ENCODE results near the gene MICU1.

Gene MICU1

DNA sequence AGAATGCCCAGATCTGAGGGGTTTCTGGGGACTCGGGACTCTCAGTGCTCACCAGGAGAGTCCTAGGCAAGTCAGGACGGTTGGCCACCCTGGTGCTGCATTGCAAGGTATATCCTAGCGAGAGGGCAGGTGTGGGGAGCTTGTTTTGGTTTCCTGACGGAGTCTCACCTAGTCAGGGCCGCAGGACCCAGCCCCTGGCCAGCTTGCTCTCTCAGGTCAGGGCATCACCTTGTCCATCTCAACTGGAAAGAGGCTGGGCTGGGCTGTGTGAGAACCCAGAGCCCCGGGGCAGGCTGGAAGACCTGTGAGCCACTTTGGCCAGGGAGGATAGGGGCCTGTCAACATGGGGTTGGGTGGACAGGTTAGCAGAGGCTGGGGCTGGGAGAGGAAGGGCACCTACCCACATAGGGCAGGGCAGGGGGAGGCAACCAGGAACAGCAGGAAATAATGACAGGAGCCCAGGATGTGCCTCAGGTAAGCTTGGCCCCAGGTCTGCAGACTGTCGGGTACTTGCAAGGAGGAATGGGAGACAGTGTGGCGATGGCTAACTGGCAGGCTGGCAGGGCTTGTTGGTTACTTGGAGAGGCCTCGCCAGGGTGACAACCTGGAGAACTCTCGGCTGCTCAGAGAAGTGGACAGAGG lies 302.6 kb downstream of the MICU1 start:
- no peak for DNase-seq

DNA sequence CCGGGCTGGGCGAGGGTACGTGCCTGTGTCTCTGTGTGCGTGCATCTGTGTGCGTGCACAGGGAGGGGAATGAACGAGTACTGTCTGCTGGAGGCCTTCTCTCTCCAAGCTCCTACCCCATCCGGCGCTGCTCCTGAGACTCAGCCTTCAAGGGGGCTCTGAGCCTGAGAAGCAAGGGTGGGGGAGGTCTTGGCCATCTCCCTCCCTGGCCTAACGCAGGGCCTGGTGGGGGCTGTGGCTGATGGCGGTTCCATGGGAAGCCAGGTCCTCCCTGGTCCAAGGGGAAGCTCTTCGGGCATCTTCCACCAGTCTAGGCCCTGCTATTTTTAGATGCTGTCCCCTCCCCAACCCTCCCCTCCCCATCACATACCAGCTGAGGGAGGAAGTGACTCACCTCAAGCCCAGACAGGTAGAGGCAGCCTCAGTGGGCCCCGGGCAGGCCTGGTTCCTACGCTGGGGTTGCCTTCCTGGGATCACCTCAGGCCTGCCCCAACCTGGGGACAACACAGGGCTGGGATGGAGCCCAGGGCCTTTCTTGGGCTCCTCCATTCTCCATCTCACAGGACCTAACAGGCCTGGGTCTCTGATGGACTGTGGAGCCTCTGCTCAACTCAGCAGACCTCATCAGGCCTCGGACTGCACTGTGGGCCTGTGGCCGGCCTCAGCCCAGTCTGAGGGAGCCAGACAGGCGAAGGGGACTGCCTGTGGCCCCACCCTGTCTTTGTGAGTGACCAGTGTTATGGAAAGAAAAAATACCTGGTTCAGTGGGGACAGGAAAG lies 303.4 kb downstream of the MICU1 start:
- DNase-seq: peak in 1 of 2 experiments; percentile 77

DNA sequence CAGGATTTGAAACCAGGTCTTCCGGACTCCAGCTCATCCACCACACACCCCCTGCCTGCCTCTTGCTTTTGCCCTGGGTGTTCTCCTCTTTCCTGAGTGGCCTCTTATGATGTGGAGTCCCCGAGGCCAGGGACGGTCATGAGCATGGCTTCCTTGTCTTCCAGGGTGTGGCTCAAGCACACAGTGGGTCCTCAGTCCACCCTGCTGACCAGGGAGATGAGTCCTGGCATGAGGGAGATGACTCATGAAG lies 303.9 kb downstream of the MICU1 start:
- DNase-seq: no peak

DNA sequence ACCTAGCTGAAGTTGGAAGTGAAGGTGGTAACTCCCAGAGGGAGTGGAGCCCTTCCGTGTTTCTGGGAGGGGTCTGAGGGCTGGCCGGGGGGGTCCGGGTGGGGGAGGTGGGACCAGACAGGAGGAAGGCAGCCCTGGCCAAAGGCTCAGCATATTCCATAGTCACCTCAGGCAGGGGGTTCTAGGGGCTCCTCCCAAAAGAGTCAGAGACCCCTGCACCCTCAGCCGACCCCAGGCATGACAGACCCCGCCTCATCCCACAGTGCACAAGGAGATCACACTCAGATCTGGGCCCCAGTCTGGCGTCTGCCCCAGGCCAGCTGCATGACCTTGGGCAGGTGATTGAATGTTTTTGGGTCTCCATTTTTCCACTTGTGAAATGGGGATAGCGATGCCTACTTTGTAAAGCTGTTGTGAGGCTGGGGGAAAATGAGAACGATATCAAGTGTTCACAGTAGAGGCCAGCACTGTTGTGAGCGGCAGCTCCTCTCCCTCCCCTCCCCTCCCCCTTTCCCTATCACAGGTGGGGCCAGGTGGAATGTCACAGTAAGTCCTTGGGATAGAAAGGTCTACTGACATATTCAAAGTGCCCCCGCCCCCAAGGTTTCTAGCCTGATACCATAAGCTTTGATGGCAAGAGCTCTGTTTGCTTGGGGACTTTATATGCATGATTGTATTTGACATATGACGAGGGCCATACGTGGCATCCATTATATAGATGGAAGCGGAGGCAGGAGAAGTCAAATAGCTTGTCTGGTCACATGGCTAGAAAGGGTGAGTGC lies 304.4 kb downstream of the MICU1 start:
- no peak for DNase-seq

DNA sequence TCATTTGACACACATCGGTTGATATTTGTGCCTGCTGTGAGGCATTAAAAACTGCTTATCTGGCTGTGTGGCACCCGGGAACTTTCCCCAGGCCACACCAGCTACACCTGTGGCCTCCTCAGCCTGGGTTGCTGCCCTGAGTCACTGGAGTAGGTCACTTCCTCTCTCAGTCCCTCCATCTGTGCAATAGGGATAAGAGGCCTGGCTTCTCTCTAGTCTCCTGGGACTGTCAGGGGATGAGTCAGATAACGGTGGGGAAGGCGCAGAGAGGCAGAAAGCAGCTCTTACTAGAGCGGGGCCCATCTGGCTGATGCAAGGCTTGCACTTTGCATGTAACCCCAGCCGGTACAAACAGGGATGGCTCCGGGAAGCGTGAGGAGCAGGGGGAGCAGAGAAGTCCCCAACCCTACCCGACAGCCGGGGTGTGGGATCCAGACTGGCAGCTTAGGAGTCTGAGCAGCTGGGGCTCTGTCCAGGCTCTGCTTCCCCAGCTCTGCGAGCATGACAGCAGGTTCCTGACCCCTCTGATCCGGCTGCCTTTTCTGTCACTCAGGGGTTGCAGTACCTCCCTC lies 305.1 kb downstream of the MICU1 start:
- peak; percentile 55 to 76 for DNase-seq

DNA sequence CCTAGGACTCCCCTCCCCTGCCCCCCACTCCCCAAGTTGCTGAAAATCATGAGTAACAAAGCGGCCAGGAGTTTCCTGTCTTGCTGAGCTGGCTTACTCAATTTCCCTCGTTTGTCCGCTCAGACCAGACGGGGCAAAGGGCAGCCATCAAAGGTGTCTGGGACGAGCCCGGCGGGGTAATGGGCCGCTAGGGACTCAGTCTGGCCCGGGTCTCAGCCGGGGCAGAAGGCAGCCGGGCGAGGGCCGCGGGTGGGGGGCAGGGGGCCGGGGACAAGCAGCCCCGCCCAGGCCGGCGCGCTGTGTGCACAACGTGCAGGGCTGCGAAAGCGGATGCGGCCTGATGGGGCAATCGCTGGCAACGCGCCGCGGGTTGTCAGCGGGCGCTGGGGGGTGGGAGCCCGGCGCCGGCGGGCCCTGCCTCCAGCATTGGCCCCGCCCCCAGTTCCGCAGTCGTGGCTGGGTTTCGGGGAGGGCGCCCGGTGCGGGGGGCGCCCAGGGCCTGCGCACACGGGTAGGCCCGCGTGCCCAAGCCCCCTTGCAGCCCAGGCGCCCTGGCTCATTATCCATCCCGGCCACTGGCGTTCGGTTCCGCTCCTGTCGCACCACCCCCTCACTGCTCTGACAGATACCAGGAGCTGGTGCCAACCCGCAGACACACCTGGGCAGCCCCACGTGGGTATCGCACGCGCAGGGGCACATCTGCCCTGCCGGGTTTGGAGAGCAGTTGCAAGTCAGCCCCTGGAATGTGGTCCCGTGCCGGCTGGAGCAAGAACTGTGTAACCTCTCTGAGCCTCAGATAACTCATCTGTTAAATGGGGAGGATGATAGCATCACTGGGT lies 306.2 kb downstream of the MICU1 start:
- peak; percentile 86 to 88 for DNase-seq

DNA sequence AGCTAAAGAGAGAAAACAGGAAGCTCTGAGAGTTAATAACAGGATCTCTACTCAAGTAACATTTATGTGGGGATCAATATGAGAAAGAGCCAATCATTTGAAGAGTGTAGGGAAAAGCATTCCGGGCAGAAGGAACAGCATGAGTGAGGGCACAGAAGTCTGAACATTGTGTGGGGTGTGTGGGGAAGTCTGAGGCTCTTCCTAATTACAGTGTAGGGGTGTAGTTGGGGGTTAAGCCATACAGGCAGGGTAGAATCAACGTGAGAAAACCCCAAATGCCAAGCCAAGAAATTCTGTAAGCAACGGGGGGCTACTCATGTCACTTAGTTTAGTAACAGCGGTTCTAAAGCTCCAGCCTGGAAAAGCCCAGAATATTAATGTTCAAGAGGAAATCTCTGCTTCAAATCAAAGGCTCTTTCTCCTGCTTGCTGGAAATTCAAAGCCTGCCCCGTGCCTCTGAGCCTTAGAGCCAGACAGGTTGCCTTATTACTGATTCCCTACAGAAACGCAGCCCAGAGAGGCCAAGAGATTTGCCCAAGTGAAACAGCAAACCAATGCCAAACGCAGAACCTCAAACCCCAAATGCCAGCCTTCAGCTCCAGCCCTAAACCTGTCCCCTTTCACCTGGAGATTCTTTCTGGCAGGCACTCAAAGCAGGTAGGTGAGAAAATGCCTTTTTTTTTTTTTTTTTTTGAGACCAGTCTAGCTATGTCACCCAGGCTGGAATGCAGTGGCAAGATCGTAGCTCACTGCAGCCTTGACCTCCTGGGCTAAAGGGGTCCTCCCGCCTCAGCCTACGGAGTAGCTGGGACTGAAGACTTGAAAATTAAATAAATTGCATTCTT lies 307.2 kb downstream of the MICU1 start:
- no peak for DNase-seq

Data from stimulated activated CD4-positive, alpha-beta T cell treated with anti-CD3 and anti-CD28 coated beads, Interleukin-4, amount 100 ng/mL, for 4 hours (primary cell).